Activated gamma-delta T cell treated with anti-CD3 and anti-CD28 coated beads, Interleukin-2, amount 50 U/mL, for 16 hours (primary cell): Measurements from ENCODE around the gene SLC25A5.
A peak's percentile ranks its signal among the peaks of the same experiment; 100 is the strongest.
"Not testable (repeated sequence)": the region's sequence is repeated elsewhere in the genome, so short reads cannot be mapped to it uniquely, and the experiment has no call there.

Source experiments
- DNase-seq: peaks from one replicate; pipeline ENCODE4 v3.0.0-alpha.2; 2020; ENCODE audit warnings: low read depth

SLC25A5 gene

GRCh38 chrX:119467842-119468550 is at the start of gene SLC25A5:
SLC25A5 (plus strand) TSS chrX:119468444; CDS start chrX:119468516, 72 bp downstream.
- peak; percentile 71 for DNase-seq

- no peak for DNase-seq
These were observed 49.1 kb upstream of the SLC25A5 start for GRCh38 chrX:119419146-119419545.

GRCh38 chrX:119419898-119420297 is 48.3 kb upstream of the SLC25A5 start:
- DNase-seq = no peak

- DNase-seq = no peak
These were observed 47.1 kb upstream of the SLC25A5 start for GRCh38 chrX:119421016-119421705.

- no peak for DNase-seq
These were observed 44.6 kb upstream of the SLC25A5 start for GRCh38 chrX:119423631-119424030.

GRCh38 chrX:119424999-119425398 is 43.2 kb upstream of the SLC25A5 start:
- no peak for DNase-seq

GRCh38 chrX:119427024-119427794 is 41.0 kb upstream of the SLC25A5 start:
- DNase-seq = no peak

GRCh38 chrX:119427795-119428185 is 40.5 kb upstream of the SLC25A5 start:
- no peak for DNase-seq

- DNase-seq = no peak
These were observed 38.8 kb upstream of the SLC25A5 start for GRCh38 chrX:119429471-119429870.

- not testable (repeated sequence) for DNase-seq
These were observed 26.9 kb upstream of the SLC25A5 start for GRCh38 chrX:119441295-119441694.

GRCh38 chrX:119442286-119442685 is 26.0 kb upstream of the SLC25A5 start:
- no peak for DNase-seq

- DNase-seq = no peak
These were observed 15.0 kb upstream of the SLC25A5 start for GRCh38 chrX:119453202-119453601.

- DNase-seq = no peak
These were observed 13.0 kb upstream of the SLC25A5 start for GRCh38 chrX:119455264-119455663.

GRCh38 chrX:119459181-119459580 is 9.1 kb upstream of the SLC25A5 start:
- DNase-seq = no peak

GRCh38 chrX:119465555-119465954 is 2.7 kb upstream of the SLC25A5 start:
- DNase-seq = no peak

GRCh38 chrX:119466970-119467369 is 1.3 kb upstream of the SLC25A5 start:
- DNase-seq = no peak

- DNase-seq = no peak
These were observed 811 bp upstream of the SLC25A5 start for GRCh38 chrX:119467433-119467832.

- DNase-seq = peak; percentile 76
These were observed 488 bp downstream of the SLC25A5 start for GRCh38 chrX:119468551-119469312.

GRCh38 chrX:119469313-119469635 is 1.0 kb downstream of the SLC25A5 start:
- DNase-seq = no peak

GRCh38 chrX:119474615-119475388 is 6.6 kb downstream of the SLC25A5 start:
- no peak for DNase-seq

GRCh38 chrX:119475389-119476101 is 7.3 kb downstream of the SLC25A5 start:
- no peak for DNase-seq
